Activated T-helper 2 cell treated with anti-CD3 and anti-CD28 coated beads, Interferon-gamma antibody, Interleukin-2, Interleukin-4, amounts not matched to agents 10 μg/mL and 5 μg/mL and 100 μg/mL, durations not matched to agents 14 hours and 24 hours and 36 hours (primary cell): ENCODE results near the gene DVL1. TPM values are rescaled to one million over a fixed set of nuclear protein-coding genes. Genes with fewer than 3 reads are reported as not detected.
"Not testable (repeated sequence)": the region's sequence is repeated elsewhere in the genome, so short reads cannot be mapped to it uniquely, and the experiment has no call there.

Source experiments
- DNase-seq: peaks from one replicate; pipeline ENCODE4 v3.0.0; 2021; ENCODE audit warnings: low spot score
- H3K27ac Mint-ChIP-seq: one replicate; pipeline ENCODE4 v1.8.0; 2021; ENCODE audit warnings: mixed read lengths
- H3K27me3 Mint-ChIP-seq: one replicate; pipeline ENCODE4 v1.8.0; 2021; ENCODE audit warnings: low read depth, mixed read lengths
- H3K36me3 Mint-ChIP-seq: one replicate; pipeline ENCODE4 v1.8.0; 2021; ENCODE audit warnings: low read depth, mixed read lengths
- H3K4me1 Mint-ChIP-seq: one replicate; pipeline ENCODE4 v1.8.0; 2021; ENCODE audit warnings: low read depth, mixed read lengths
- H3K4me3 Mint-ChIP-seq: one replicate; pipeline ENCODE4 v1.8.0; 2021; ENCODE audit warnings: low read depth, mild to moderate bottlenecking, moderate library complexity, mixed read lengths
- H3K9me3 Mint-ChIP-seq: one replicate; pipeline ENCODE4 v1.8.0; 2021; ENCODE audit warnings: mixed read lengths
- intact Hi-C: fragments of 100-400 bp; cut with micrococcal nuclease; formaldehyde crosslinking; loops from one replicate; pipeline ENCODE4 v1.15.1; 2023
- total RNA-seq: library from RNA; stranded (reverse); gene quantifications from 2 replicates; pipeline ENCODE4 v1.2.3, GENCODE V29; 2022

DVL1 gene
- total RNA-seq, 1 donor from 2014 or later = 60.7 TPM

DNA sequence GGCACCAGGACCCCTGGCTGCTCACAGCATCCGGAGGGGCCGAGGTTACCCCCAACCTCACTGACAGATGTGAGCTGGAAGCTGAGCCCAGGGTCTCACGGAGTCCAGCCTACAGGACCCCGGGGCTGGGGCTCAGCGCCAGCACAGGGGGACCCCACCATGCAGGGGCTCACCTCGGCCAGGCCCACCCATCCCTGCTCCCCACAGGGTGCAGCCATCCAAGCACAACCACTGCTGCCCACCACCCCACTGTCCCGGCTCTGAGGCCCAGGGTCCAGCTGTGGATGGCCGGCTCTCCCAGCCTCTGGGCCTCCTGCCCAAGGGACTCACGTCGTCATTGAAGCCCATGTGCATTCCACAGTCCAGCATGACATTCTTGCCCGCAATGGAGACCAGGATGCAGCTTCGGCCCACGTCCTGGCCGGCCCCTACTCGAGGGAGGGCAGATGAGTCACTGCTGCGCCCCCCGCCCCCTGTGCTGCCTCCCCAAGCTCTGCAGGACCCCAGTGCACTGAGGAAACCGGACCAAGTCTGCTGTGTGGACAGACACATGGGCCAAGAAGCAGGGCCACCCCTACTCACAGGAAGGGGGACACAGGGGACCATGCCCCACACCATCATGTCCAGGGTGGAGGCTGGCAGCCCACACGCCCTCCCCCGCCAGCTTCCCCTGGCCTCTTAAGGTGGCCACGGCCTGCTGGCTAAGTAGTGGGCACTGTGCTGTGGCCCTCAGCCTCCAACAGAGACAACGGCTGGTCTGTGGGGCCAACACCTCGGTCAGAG lies 28.4 kb downstream of the DVL1 start:
- H3K27me3 Mint-ChIP-seq = no peaks in the 10 kb centered on the region
- no peak for DNase-seq
- H3K36me3 Mint-ChIP-seq = peaks cover 38% of the 10 kb centered on the region
- no peaks in the 10 kb centered on the region for H3K9me3 Mint-ChIP-seq
- peaks cover 15% of the 10 kb centered on the region for H3K4me1 Mint-ChIP-seq
- intact Hi-C loops = no loop called here
- H3K4me3 Mint-ChIP-seq = no peak overlapping the region
- no peak overlapping the region for H3K27ac Mint-ChIP-seq

DNA sequence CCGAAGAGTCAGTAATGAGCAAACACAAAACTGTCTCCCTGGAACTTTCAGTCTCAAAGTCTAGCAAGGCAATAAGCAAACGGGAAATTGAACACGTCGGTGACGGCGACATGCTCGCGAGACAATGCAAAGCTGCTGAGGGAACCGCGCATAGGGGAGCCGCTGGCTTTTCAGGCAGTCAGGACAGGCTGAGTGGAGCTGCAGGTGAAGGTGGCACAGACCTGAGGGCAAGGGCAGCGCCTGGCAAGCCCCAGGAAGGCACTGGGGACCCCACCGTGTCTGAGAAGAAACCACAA lies 29.6 kb downstream of the DVL1 start:
- intact Hi-C loops = no loop called here
- Mint-ChIP-seq H3K4me3 (no peak overlapping the region), H3K36me3 (peaks cover 46% of the 10 kb centered on the region), H3K27me3 (no peaks in the 10 kb centered on the region), H3K9me3 (no peaks in the 10 kb centered on the region), H3K4me1 (peaks cover 11% of the 10 kb centered on the region), H3K27ac (no peak overlapping the region)
- DNase-seq = no peak

DNA sequence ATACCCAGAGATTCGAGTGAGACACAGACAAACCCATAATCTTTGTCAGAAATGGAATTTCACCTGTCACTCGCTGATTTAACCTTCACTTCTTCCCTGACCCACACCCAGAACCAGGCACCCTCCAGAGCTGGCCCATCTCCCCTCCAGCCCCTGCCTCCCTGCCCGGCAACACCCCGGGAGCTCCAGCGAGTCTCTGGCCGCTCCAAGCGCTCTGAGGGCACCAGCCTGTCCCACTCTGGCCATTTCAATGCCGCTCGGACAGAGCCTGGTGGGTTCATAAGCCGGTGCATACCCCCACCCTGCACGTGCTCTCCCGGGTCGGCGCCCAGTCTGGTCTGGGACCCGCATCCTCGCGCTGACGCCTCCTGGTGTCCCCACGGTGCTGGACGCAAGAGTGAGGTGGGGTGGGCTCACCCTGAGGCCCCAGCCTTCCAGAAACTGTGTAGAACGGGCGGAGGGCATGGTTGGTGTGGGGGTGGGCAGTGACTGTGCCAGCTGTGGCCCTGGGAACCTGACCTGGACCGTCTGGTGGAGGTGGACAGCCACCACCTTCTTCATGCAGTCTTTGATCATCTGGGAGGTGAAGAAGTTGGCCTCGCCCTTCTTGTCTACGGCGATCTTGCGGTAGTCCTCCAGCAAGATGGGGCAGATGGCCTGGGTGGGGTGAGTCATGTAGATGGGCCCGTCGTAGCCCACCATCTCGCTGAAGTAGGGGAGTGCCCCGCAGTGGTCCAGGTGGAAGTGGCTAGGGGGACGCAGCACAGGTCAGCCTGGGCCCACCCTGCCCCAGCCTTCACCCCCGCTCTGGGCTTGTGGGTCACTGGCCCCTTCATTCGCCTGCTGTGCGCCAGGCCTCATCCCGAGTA lies 30.2 kb downstream of the DVL1 start:
- Mint-ChIP-seq H3K4me1 (peaks cover 11% of the 10 kb centered on the region), H3K36me3 (peaks cover 46% of the 10 kb centered on the region), H3K27me3 (no peaks in the 10 kb centered on the region), H3K4me3 (no peak overlapping the region), H3K27ac (no peak overlapping the region), H3K9me3 (no peaks in the 10 kb centered on the region)
- DNase-seq = no peak
- intact Hi-C loops = no loop called here

DNA sequence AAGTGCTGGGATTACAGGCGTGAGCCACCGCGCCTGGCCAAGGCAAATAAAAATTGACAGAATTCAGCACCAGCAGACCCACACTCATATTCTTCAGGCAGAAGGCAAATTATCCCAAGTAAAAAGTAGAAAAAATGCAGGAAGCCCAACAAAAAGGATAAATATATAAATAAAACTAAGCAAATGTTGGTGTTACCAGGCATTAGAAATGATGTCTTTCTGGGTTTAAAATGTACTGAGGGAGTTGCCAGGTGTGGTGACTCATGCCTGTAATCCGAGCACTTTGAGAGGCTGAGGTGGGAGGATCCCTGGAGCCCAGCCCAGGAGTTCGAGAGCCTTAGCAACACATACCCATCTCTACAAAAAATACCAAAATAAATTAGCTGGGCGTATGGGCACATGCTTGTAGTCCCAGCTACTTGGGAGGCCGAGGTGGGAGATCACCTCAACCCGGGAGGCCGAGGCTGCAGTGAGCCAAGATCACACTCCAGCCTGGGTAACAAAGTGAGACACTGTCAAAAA lies 31.0 kb downstream of the DVL1 start:
- intact Hi-C loops = no loop called here
- Mint-ChIP-seq H3K4me3 (no peak overlapping the region), H3K4me1 (peaks cover 7% of the 10 kb centered on the region), H3K27me3 (no peaks in the 10 kb centered on the region), H3K36me3 (peaks cover 47% of the 10 kb centered on the region), H3K27ac (no peak overlapping the region), H3K9me3 (no peaks in the 10 kb centered on the region)
- no peak for DNase-seq

DNA sequence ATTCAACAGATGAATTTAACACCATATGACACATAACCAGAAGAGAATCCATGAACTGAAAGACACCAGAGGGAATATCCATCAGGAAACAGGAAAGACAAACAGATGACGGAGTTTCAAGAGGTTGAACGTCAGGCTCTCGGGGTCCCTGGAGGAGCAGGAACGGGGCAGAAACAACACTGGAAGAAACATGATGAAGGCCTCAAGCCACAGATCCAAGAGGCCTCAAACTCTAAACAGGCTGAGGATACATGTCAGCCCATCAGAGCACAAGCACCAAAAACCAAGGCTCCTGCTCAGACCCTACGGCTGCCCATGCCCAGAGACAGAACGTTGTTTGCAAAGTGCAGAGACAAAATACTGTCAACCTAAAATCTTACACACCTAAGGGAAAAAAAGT lies 31.8 kb downstream of the DVL1 start:
- Mint-ChIP-seq H3K36me3 (peaks cover 49% of the 10 kb centered on the region), H3K27me3 (no peaks in the 10 kb centered on the region), H3K9me3 (no peaks in the 10 kb centered on the region), H3K4me3 (no peak overlapping the region), H3K27ac (no peak overlapping the region), H3K4me1 (peaks cover 4% of the 10 kb centered on the region)
- intact Hi-C loops = no loop called here
- no peak for DNase-seq

DNA sequence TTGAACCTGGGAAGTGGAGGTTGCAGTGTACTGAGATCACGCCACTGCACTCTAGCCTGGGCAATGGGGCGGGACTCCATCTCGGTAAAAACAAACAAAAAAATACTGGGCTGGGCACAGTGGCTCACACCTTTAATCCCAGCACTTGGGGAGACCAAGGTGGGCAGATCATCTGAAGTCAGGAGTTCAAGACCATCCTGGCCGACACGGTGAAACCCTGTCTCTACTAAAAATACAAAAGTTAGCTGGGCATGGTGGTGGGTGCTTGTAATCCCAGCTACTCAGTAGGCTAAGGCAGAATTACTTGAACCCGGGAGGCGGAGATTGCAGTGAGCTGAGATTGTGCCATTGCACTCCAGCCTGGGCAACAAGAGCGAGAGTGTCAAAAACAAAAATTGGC lies 33.0 kb downstream of the DVL1 start:
- H3K4me3 Mint-ChIP-seq, DNase-seq, H3K27me3 Mint-ChIP-seq, H3K27ac Mint-ChIP-seq, H3K4me1 Mint-ChIP-seq, H3K9me3 Mint-ChIP-seq, intact Hi-C loops: not testable (repeated sequence)
- H3K36me3 Mint-ChIP-seq = peaks cover 44% of the 10 kb centered on the region

DNA sequence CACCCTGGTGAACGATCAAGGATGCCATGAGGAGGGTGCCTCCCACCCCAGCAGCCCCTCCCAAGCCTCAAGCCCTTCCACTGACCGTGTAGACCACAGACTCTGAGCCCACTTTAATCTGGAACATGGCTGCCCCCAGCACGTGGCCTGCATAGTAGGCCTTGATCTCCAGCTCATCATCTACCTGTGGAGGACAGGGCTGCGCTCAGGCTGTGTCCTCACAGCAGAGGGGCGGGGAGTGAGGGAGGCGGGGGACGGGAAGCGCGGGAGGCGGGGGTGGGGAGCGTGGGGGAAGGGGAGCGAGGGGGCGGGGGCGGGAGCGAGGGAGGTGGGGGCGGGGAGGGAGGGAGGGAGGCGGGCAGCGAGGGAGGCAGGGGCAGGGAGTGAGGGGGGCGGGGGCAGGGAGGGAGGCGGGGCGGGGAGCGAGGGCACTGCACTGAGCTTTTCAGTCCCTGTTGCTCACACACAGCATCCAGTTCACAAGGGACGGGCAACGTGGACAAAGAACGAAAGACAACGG lies 33.7 kb downstream of the DVL1 start:
- intact Hi-C loops = no loop called here
- DNase-seq = no peak
- no peaks in the 10 kb centered on the region for H3K27me3 Mint-ChIP-seq
- peaks cover 48% of the 10 kb centered on the region for H3K36me3 Mint-ChIP-seq
- no peaks in the 10 kb centered on the region for H3K4me1 Mint-ChIP-seq
- H3K27ac Mint-ChIP-seq = no peak overlapping the region
- H3K9me3 Mint-ChIP-seq = no peaks in the 10 kb centered on the region
- H3K4me3 Mint-ChIP-seq = no peak overlapping the region

DNA sequence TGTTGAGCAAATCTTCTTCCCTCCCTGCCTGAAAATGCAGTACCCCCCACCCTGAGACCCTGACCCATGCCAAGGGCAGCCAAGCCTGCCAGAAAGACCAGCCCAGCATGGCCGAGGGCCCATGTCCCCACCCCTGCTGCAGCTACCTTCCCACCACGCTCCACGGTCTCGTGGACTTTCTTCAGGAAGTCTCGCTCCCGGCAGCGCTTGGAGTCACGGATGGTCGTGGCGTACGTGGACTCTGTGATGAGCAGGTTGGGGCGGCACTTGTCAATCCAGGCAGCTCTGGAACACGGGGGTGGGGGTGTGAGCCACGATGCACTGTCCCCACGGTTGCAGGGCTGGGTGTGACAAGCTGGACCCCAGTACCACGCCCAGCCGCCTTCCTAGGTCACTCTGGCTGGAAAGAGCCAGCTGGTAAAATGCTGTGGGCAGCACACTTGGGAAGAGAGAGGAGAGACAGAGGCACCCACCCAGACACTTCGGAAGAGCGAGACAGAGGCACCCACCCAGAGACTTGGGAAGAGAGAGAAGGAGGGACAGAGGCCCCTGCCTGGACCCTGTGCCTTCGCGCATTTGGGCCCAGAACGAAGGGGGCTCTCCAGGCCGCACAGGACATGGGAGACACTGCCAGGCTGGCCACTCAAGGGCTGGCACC lies 34.4 kb downstream of the DVL1 start:
- Mint-ChIP-seq H3K4me3 (no peak overlapping the region), H3K27ac (no peak overlapping the region), H3K36me3 (peaks cover 46% of the 10 kb centered on the region), H3K27me3 (no peaks in the 10 kb centered on the region), H3K9me3 (no peaks in the 10 kb centered on the region), H3K4me1 (no peaks in the 10 kb centered on the region)
- no peak for DNase-seq
- intact Hi-C loops = no loop called here

DNA sequence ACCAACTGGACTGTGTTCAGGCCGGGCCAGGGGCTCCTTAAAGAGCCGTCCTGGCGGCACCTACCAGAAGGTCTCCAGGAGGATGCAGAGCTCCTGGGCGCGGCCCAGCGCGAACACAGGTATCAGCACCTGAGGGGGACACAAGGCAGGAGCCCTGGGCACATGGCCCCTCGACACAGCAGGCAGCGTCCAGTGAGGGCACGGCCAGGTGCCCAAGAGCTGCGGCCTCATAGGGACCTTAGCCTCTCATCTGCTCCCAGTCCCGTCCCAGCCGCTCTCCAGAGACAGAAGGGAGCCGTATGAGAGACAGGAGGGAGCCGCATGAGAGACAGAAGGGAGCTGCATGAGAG lies 35.0 kb downstream of the DVL1 start:
- Mint-ChIP-seq H3K36me3 (peaks cover 41% of the 10 kb centered on the region), H3K27me3 (no peaks in the 10 kb centered on the region), H3K9me3 (no peaks in the 10 kb centered on the region), H3K4me1 (no peaks in the 10 kb centered on the region), H3K4me3 (no peak overlapping the region), H3K27ac (no peak overlapping the region)
- intact Hi-C loops = no loop called here
- DNase-seq = no peak

DNA sequence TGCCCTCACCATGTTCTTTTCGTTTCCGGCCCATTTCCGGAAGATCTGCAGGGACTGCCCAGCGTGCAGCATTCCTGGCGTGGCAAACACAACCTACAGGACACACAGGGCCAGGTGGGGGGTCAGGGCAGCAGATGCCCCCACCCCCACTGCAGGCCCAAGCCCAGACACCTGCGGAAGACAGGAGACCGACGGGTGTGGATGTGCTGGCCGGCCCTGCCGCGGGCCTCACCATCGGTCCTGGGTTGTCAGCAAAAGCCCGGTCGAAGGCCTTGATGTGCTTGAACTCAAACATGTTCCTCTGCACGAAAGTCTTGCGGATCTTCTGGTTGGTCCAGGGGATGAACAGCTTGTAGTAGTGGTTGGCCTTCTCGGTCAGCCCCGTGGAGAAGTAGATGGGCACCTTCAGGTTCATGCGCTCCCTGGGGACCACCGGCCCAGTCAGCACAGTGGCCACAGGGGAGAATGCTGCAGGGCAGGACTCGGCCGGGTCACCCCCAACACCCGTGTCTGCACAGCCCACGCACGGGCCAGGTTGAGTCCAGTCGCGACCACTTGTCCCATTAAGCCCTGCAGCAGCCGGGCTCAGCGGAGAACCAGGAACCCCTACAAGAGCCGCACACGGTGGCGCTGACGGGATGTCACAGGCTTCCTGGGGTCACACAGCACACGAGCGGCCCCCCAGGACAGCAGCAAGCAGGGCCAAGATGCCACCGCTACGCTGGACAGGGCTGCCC lies 35.5 kb downstream of the DVL1 start:
- H3K27me3 Mint-ChIP-seq = no peaks in the 10 kb centered on the region
- H3K4me1 Mint-ChIP-seq = no peaks in the 10 kb centered on the region
- H3K9me3 Mint-ChIP-seq = no peaks in the 10 kb centered on the region
- no peak for DNase-seq
- no peak overlapping the region for H3K27ac Mint-ChIP-seq
- peaks cover 35% of the 10 kb centered on the region for H3K36me3 Mint-ChIP-seq
- intact Hi-C loops = no loop called here
- no peak overlapping the region for H3K4me3 Mint-ChIP-seq

DNA sequence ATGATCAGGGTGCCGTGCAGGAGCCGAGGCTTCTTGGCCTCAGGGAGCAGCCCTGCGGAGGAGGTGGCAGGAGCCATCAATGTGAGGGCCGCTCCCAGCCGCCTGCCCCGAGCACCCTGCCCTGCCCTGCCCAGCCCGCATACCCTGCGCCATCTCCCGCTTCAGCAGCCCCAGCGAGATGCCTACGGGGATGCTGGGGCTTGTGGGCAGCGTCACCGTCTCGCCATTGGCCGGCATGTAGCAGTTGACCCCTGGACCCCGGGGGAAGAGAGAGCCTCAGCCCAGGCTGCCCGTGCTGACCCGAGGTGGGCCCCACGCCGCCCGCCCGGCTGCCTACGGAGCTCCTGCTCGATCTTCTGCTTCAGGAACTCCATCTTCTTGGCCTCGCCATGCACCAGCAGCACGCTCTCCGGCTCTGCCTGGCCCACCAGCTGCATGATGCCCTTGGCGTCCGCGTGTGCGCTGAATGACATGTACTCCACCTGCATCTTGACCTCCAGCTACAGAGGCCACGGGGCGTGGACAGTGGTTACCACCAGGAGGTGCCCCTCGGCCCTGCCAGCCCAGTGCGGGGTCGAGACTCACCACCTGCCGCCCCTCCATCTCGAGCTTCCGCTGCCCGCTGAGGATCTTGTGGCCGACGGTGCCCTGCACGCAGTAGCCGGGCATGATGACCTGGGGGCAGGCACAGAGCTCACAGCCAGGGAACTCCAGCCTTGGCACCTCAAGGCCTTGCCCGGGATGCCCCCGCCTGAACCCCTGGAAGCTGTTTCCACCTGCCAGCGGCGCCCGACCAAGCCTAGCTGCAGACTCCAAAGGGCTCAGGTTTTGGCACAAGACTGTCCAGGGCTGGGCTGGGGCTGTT lies 36.5 kb downstream of the DVL1 start:
- Mint-ChIP-seq H3K4me3 (no peak overlapping the region), H3K4me1 (no peaks in the 10 kb centered on the region), H3K27me3 (no peaks in the 10 kb centered on the region), H3K36me3 (peaks cover 33% of the 10 kb centered on the region), H3K27ac (no peak overlapping the region), H3K9me3 (no peaks in the 10 kb centered on the region)
- no peak for DNase-seq
- intact Hi-C loops = no loop called here
